ENCODE data around the gene ZSWIM4. TPM values are rescaled to one million over a fixed set of nuclear protein-coding genes. Genes with fewer than 3 reads are reported as not detected.

Gene ZSWIM4
- polyA plus RNA-seq, 2 of the 4 experiments (the other 2 are of a cell fraction), result 1.6 to 3.4 TPM

- POLR2A ChIA-PET, result no interaction called here
Observed at GRCh38 chr19:13821292-13821691, 26.0 kb downstream of the ZSWIM4 start.

DNA sequence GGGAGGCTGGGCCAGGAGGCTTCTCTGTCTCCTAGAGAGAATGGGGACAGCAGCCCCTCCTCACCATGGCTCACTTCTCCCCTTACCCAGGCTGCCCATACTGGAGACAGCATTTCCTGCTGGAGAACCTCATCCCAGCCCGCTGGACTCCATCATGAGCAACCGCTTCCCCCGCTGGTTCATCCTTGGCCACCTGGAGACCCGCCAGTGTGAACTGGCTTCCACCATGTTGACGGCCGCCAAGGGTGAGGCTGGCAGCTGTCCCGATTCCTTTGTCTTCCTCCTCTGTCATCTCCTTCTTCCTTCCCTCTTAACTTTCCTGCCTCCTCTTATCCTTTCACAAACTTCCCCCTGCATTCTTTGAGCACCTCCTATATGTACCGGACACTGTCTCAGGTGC, 28.0 kb downstream of the ZSWIM4 start:
- CTCF ChIA-PET, result interaction anchor here (2.8 kb wide), 1 partner anchor 39 kb away, joined by 9 read pairs; no protein-coding TSS in a partner anchor
- TF ChIP-seq, protein P1, sequence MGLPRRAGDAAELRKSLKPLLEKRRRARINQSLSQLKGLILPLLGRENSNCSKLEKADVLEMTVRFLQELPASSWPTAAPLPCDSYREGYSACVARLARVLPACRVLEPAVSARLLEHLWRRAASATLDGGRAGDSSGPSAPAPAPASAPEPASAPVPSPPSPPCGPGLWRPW (IDR thresholded peaks at IDR 0.05), result no peak
- TF ChIP-seq, protein P2, sequence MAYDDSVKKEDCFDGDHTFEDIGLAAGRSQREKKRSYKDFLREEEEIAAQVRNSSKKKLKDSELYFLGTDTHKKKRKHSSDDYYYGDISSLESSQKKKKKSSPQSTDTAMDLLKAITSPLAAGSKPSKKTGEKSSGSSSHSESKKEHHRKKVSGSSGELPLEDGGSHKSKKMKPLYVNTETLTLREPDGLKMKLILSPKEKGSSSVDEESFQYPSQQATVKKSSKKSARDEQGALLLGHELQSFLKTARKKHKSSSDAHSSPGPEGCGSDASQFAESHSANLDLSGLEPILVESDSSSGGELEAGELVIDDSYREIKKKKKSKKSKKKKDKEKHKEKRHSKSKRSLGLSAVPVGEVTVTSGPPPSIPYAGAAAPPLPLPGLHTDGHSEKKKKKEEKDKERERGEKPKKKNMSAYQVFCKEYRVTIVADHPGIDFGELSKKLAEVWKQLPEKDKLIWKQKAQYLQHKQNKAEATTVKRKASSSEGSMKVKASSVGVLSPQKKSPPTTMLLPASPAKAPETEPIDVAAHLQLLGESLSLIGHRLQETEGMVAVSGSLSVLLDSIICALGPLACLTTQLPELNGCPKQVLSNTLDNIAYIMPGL (CRISPR knock-in tag; IDR thresholded peaks at IDR 0.05; ENCODE audit: borderline replicate concordance), result no peak
- TF ChIP-seq RNF2 (IDR thresholded peaks at IDR 0.05; ENCODE audit: borderline replicate concordance, low read depth) (no peak), MAFK (IDR thresholded peaks at IDR 0.05; ENCODE audit: partially characterized antibody) (no peak), SMC3 (IDR thresholded peaks at IDR 0.05) (no peak), KDM1A (IDR thresholded peaks at IDR 0.05; ENCODE audit: low read depth) (no peak), POLR2AphosphoS2 (conservative IDR thresholded peaks at IDR 0.05; ENCODE audit: low read length) (no peak), CBX8 (IDR thresholded peaks at IDR 0.05) (no peak), KDM5A (IDR thresholded peaks at IDR 0.05) (no peak), MYC (IDR thresholded peaks at IDR 0.05; ENCODE audit: borderline replicate concordance, low read length) (no peak), GATA3 (IDR thresholded peaks at IDR 0.05; ENCODE audit: borderline replicate concordance) (no peak), ESRRA (IDR thresholded peaks at IDR 0.05; ENCODE audit: borderline replicate concordance, low read length) (no peak), ZFP36 (IDR thresholded peaks at IDR 0.05; ENCODE audit: borderline replicate concordance, partially characterized antibody) (no peak), RARB (CRISPR knock-in tag; IDR thresholded peaks at IDR 0.05) (no peak), RCOR1 (IDR thresholded peaks at IDR 0.05; ENCODE audit: low read depth, low read length) (no peak)
- TF ChIP-seq, protein P3, sequence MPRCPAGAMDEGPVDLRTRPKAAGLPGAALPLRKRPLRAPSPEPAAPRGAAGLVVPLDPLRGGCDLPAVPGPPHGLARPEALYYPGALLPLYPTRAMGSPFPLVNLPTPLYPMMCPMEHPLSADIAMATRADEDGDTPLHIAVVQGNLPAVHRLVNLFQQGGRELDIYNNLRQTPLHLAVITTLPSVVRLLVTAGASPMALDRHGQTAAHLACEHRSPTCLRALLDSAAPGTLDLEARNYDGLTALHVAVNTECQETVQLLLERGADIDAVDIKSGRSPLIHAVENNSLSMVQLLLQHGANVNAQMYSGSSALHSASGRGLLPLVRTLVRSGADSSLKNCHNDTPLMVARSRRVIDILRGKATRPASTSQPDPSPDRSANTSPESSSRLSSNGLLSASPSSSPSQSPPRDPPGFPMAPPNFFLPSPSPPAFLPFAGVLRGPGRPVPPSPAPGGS (IDR thresholded peaks at IDR 0.05), result no peak
- Histone ChIP-seq H3K4me2 (no peak overlapping the region), H3K4me3 (no peak overlapping the region), H3K27ac (no peak overlapping the region), H3K9me3 (no peaks in the 10 kb centered on the region), H3K4me1 (0 out of 3 replicates have a peak, but pooled peaks cover 2% of the 10 kb centered on the region)
- 96% methylated on average over 8 of the region's 8 CpGs for WGBS (ENCODE audit: missing lambda C conversion rate)
- POLR2A ChIA-PET, result no interaction called here
- FAIRE-seq, result no peak
- no peak for ATAC-seq
- DNase-seq (ENCODE audit: low read depth in 1 of 2, low spot score in 1 of 2), result no peak

More at GRCh38 chr19:13821292-13821691, 26.0 kb downstream of the ZSWIM4 start:
- H3K4me1 ChIP-seq, result 0 out of 3 replicates have a peak, but pooled peaks cover 2% of the 10 kb centered on the region
- DNase-seq (ENCODE audit: low read depth in 1 of 2, low spot score in 1 of 2), result no peak
- WGBS (ENCODE audit: missing lambda C conversion rate), result 100% methylated on average over 2 of the region's 2 CpGs
- TF ChIP-seq MYC (IDR thresholded peaks at IDR 0.05; ENCODE audit: borderline replicate concordance, low read length) (no peak), CEBPB (IDR thresholded peaks at IDR 0.05) (no peak), HOXB5 (CRISPR knock-in tag; IDR thresholded peaks at IDR 0.05) (no peak), HEYL (CRISPR knock-in tag; IDR thresholded peaks at IDR 0.05) (no peak), HOXA7 (CRISPR knock-in tag; IDR thresholded peaks at IDR 0.05) (no peak), EHMT2 (IDR thresholded peaks at IDR 0.05; ENCODE audit: low read depth) (no peak), PBX3 (IDR thresholded peaks at IDR 0.05) (no peak), POLR2A (IDR thresholded peaks at IDR 0.05; ENCODE audit: low read length) (no peak), RARB (CRISPR knock-in tag; IDR thresholded peaks at IDR 0.05) (no peak), NR3C1 (IDR thresholded peaks at IDR 0.05) (no peak), KDM1A (IDR thresholded peaks at IDR 0.05; ENCODE audit: low read depth) (no peak), ZC3H11A (IDR thresholded peaks at IDR 0.05) (no peak), GATA3 (IDR thresholded peaks at IDR 0.05; ENCODE audit: borderline replicate concordance) (no peak), RAD21 (conservative IDR thresholded peaks at IDR 0.05 in 1 of 2, IDR thresholded peaks at IDR 0.05 in 1 of 2) (no peak)
- TF ChIP-seq, protein P4, sequence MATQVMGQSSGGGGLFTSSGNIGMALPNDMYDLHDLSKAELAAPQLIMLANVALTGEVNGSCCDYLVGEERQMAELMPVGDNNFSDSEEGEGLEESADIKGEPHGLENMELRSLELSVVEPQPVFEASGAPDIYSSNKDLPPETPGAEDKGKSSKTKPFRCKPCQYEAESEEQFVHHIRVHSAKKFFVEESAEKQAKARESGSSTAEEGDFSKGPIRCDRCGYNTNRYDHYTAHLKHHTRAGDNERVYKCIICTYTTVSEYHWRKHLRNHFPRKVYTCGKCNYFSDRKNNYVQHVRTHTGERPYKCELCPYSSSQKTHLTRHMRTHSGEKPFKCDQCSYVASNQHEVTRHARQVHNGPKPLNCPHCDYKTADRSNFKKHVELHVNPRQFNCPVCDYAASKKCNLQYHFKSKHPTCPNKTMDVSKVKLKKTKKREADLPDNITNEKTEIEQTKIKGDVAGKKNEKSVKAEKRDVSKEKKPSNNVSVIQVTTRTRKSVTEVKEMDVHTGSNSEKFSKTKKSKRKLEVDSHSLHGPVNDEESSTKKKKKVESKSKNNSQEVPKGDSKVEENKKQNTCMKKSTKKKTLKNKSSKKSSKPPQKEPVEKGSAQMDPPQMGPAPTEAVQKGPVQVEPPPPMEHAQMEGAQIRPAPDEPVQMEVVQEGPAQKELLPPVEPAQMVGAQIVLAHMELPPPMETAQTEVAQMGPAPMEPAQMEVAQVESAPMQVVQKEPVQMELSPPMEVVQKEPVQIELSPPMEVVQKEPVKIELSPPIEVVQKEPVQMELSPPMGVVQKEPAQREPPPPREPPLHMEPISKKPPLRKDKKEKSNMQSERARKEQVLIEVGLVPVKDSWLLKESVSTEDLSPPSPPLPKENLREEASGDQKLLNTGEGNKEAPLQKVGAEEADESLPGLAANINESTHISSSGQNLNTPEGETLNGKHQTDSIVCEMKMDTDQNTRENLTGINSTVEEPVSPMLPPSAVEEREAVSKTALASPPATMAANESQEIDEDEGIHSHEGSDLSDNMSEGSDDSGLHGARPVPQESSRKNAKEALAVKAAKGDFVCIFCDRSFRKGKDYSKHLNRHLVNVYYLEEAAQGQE (IDR thresholded peaks at IDR 0.05), result no peak
- FAIRE-seq, result no peak
- H3K4me2 ChIP-seq, result no peak overlapping the region
- CTCF ChIA-PET, result interaction anchor here (0.7 to 1.4 kb wide), 4 partner anchors 20 to 316 kb away, joined by 3 to 5 read pairs (median 4); no protein-coding TSS in a partner anchor
- no peak overlapping the region for H3K27ac ChIP-seq
- no peak for ATAC-seq
- H3K9me3 ChIP-seq, result no peaks in the 10 kb centered on the region
- H3K4me3 ChIP-seq, result no peak overlapping the region

Data from A549 (cell line).